Measurements from ENCODE around the gene ITGB6. TPM values are rescaled to one million over a fixed set of nuclear protein-coding genes. Genes with fewer than 3 reads are reported as not detected.

Gene ITGB6
- total and polyA plus RNA-seq, 10 of the 15 experiments (the other 5 are each of a cell fraction or from before 2014, with no cell fraction given) = 0.04 TPM; not detected in 9

- no peak for TF ChIP-seq ZNF592 (IDR thresholded peaks at IDR 0.05)
- TF ChIP-seq MAX (IDR thresholded peaks at IDR 0.05; ENCODE audit: low read depth, low read length) = no peak
- TF ChIP-seq FOXM1 (IDR thresholded peaks at IDR 0.05; ENCODE audit: low read depth, low read length) = no peak
- no peak for TF ChIP-seq KLF5 (IDR thresholded peaks at IDR 0.05; ENCODE audit: partially characterized antibody)
- TF ChIP-seq STAT3 (IDR thresholded peaks at IDR 0.05; ENCODE audit: low read depth, low read length) = no peak
- TF ChIP-seq SUZ12 (IDR thresholded peaks at IDR 0.05; ENCODE audit: unreplicated experiment) = no peak
These were observed 5.4 kb upstream of the ITGB6 start (continued) for GRCh38 chr2:160205505-160205904.

- Histone ChIP-seq H3K36me3 (ENCODE audit: control insufficient read depth in 2 of 2, insufficient read depth in 2 of 2, low read length in 1 of 2) (no peaks in the 10 kb centered on the region; a peak in 1 of 4 replicates), H3K27me3 (replicated peaks in 1 of 2; ENCODE audit: control insufficient read depth in 2 of 2, insufficient read depth in 2 of 2, low read length in 1 of 2) (no peaks in the 10 kb centered on the region), H3K9ac (ENCODE audit: control insufficient read depth, insufficient read depth, low read length) (no peak overlapping the region), H3K4me2 (ENCODE audit: control insufficient read depth, insufficient read depth) (no peak overlapping the region), H3K4me3 (no peak overlapping the region), H2AFZ (ENCODE audit: control insufficient read depth, low read depth, low read length) (no peak overlapping the region), H3K27ac (ENCODE audit: control insufficient read depth, insufficient read depth) (no peak overlapping the region), H3K9me3 (replicated peaks; ENCODE audit: control insufficient read depth, insufficient read depth, low read length) (peaks cover 2% of the 10 kb centered on the region; the same call in 2 of the 3 replicates), H3K4me1 (ENCODE audit: control insufficient read depth, insufficient read depth, low read length) (peaks cover 12% of the 10 kb centered on the region), H4K20me1 (ENCODE audit: control insufficient read depth, insufficient read depth) (no peaks in the 10 kb centered on the region), H3K79me2 (ENCODE audit: control insufficient read depth, insufficient read depth, low read length) (no peaks in the 10 kb centered on the region)
- in situ Hi-C loops (cut with MboI) = no loop called here
- WGBS (ENCODE audit: insufficient coverage, insufficient replicate concordance, low lambda C conversion rate, missing lambda C conversion rate) = 62% methylated on average over 3 of the region's 3 CpGs
- FAIRE-seq = no peak
- intact Hi-C loops (cut with micrococcal nuclease; ENCODE audit: unreplicated experiment) = loop anchor here (10.0 kb wide), 1 partner anchor 309 kb away; no protein-coding TSS in a partner anchor
- DNase-seq (ENCODE audit: low read depth, low spot score) = no peak
- RAD21 ChIA-PET (ENCODE audit: unreplicated experiment) = no interaction called here
- no TSS peak for BruUV-seq (replicated peaks)
- TF ChIP-seq USF2 (IDR thresholded peaks at IDR 0.05; ENCODE audit: borderline replicate concordance, low read depth, low read length) (no peak), MXI1 (IDR thresholded peaks at IDR 0.05; ENCODE audit: low read depth, low read length) (no peak), ASH2L (IDR thresholded peaks at IDR 0.05; ENCODE audit: borderline replicate concordance, low read depth) (no peak), NR2C2 (IDR thresholded peaks at IDR 0.05; ENCODE audit: borderline replicate concordance, control insufficient read depth, insufficient read length, low read depth) (no peak), SKIL (IDR thresholded peaks at IDR 0.05; ENCODE audit: low read depth, poor library complexity, severe bottlenecking) (no peak), KDM1A (IDR thresholded peaks at IDR 0.05; ENCODE audit: borderline replicate concordance) (no peak)
- CTCF ChIA-PET = interaction anchor here (1.0 to 1.4 kb wide), 3 partner anchors 17 to 1126 kb away, joined by 3 to 6 read pairs (median 3); no protein-coding TSS in a partner anchor
- POLR2A ChIA-PET = interaction anchor here (1.5 kb wide), 1 partner anchor 16 kb away, joined by 3 read pairs; no protein-coding TSS in a partner anchor
- ATAC-seq = no peak
- SMC1A ChIA-PET (ENCODE audit: uncharacterized antibody, unreplicated experiment) = no interaction called here
These were observed 3.4 kb upstream of the ITGB6 start for GRCh38 chr2:160203422-160203821.

All from GM12878 (cell line).